Activated naive CD4-positive, alpha-beta T cell treated with anti-CD3 and anti-CD28 coated beads, Interleukin-2, amount 10 ng/mL, durations not matched to agents 7 days and 5 days (primary cell): ENCODE results near the gene ZNF783.
"Not testable (repeated sequence)": the region's sequence is repeated elsewhere in the genome, so short reads cannot be mapped to it uniquely, and the experiment has no call there.

ENCODE experiments used
- CTCF ChIA-PET: fragments of 350-600 bp; sonication (Branson Sonifier 250); formaldehyde crosslinking; loops from one replicate; lab custom pipeline; 2021; ENCODE audit warnings: antibody characterized with exemption; lab: Charles Lee
- DNase-seq: peaks from one replicate; pipeline ENCODE4 v3.0.0-alpha.2; 2020
- H3K27ac Mint-ChIP-seq: one replicate; pipeline ENCODE4 v1.8.0; 2021; ENCODE audit warnings: mild to moderate bottlenecking, moderate library complexity, mixed read lengths
- H3K27me3 Mint-ChIP-seq: one replicate; pipeline ENCODE4 v1.8.0; 2021; ENCODE audit warnings: mild to moderate bottlenecking, mixed read lengths
- H3K36me3 Mint-ChIP-seq: one replicate; pipeline ENCODE4 v1.8.0; 2021; ENCODE audit warnings: mixed read lengths
- H3K4me1 Mint-ChIP-seq: one replicate; pipeline ENCODE4 v1.8.0; 2021; ENCODE audit warnings: mixed read lengths
- H3K4me3 Mint-ChIP-seq: one replicate; pipeline ENCODE4 v1.8.0; 2021; ENCODE audit warnings: mild to moderate bottlenecking, moderate library complexity, mixed read lengths
- H3K9me3 Mint-ChIP-seq: one replicate; pipeline ENCODE4 v1.8.0; 2021; ENCODE audit warnings: mixed read lengths

ZNF783 gene

GRCh38 chr7:149228831-149229471, 33.0 kb upstream of the ZNF783 start:
- no peak overlapping the region for H3K4me3 Mint-ChIP-seq

GRCh38 chr7:149229526-149229925, 32.5 kb upstream of the ZNF783 start:
- Mint-ChIP-seq H3K36me3 (peaks cover 9% of the 10 kb centered on the region), H3K4me3 (no peak overlapping the region), H3K27ac (no peak overlapping the region), H3K9me3 (no peaks in the 10 kb centered on the region), H3K4me1 (no peaks in the 10 kb centered on the region), H3K27me3 (peaks cover 23% of the 10 kb centered on the region)
- no peak for DNase-seq
- CTCF ChIA-PET = interaction anchor here (0.8 kb wide), 1 partner anchor 14 kb away, joined by 4 read pairs; no protein-coding TSS in a partner anchor

More at GRCh38 chr7:149228831-149229471, 33.0 kb upstream of the ZNF783 start:
- Mint-ChIP-seq H3K9me3 (no peaks in the 10 kb centered on the region), H3K4me1 (no peaks in the 10 kb centered on the region), H3K27me3 (peaks cover 20% of the 10 kb centered on the region), H3K36me3 (peaks cover 9% of the 10 kb centered on the region), H3K27ac (no peak overlapping the region)
- DNase-seq = no peak
- CTCF ChIA-PET = interaction anchor here (0.8 kb wide), 1 partner anchor 14 kb away, joined by 4 read pairs; no protein-coding TSS in a partner anchor

DNA sequence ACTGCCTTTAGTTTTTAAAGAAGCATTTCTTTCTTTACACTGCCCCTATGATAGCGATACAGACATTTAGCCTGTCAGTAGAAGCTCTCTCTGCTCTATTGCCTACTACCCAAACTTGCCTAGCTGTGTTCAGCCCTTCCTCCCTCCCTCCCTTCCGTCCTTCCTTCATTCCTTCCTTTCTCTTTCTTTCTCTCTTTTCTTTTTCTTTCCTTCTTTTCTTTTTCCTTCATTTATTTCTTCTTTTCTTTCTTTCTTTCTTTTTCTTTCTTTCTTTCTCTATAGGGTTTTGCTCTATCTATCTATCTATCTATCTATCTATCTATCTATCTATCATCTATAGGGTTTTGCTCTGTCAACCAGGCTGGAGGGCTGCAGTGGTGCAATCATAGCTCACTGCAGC, 29.6 kb upstream of the ZNF783 start:
- Mint-ChIP-seq H3K36me3 (no peaks in the 10 kb centered on the region), H3K27ac (no peak overlapping the region), H3K4me3 (no peak overlapping the region), H3K4me1 (no peaks in the 10 kb centered on the region), H3K27me3 (peaks cover 27% of the 10 kb centered on the region), H3K9me3 (no peaks in the 10 kb centered on the region)
- CTCF ChIA-PET = interaction anchor here (0.9 to 2.2 kb wide), 2 partner anchors 37 to 83 kb away, joined by 3 to 7 read pairs; partner anchors contain the start of gene ZNF282
- no peak for DNase-seq

- H3K4me1 Mint-ChIP-seq, H3K27ac Mint-ChIP-seq, H3K4me3 Mint-ChIP-seq, H3K36me3 Mint-ChIP-seq, CTCF ChIA-PET, H3K9me3 Mint-ChIP-seq, DNase-seq: not testable (repeated sequence)
- peaks cover 27% of the 10 kb centered on the region for H3K27me3 Mint-ChIP-seq
These were observed 28.3 kb upstream of the ZNF783 start for GRCh38 chr7:149233655-149234204.

DNA sequence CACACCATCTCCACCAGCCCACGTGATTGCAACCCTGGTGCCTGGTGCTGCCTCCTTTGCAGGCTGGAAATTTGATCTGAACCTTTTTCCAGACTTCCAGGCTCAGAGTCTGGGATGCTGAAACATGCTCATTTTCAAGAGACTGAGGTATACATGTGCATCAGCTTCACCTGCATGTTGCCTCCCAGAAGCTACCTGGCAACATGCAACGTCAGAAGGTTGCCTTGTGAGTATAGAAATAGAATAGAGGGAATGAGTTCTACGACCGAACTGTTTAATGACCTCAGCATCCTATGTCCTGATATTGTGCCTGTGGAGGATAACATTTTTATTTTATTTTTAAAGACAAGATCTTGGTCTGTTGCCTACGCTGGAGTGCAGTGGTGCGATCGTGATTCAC, 24.5 kb upstream of the ZNF783 start:
- CTCF ChIA-PET = interaction anchor here (1.0 kb wide), 1 partner anchor 26 kb away, joined by 3 read pairs; no protein-coding TSS in a partner anchor
- Mint-ChIP-seq H3K9me3 (peaks cover 2% of the 10 kb centered on the region), H3K27me3 (peaks cover 20% of the 10 kb centered on the region), H3K4me1 (peaks cover 32% of the 10 kb centered on the region), H3K27ac (no peak overlapping the region), H3K36me3 (peaks cover 8% of the 10 kb centered on the region), H3K4me3 (no peak overlapping the region)
- no peak for DNase-seq

DNA sequence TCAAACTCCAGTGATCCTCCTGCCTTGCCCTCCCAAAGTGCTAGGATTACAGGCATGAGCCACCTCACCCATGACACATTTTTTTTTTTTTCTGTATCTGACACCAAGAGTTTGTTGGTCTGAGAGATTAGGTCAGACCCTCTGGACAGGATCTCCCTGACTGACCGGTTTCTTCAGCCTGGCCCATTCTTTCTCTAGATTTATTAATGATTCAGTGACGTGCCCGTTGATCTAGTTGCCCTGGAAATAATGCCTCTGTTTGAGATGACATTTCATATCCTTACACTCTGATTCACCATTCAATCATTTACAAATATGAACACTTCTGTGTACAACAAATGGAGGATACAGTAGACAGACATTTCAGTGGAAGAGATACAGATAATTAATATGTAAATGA, 23.9 kb upstream of the ZNF783 start:
- peaks cover 15% of the 10 kb centered on the region for H3K27me3 Mint-ChIP-seq
- peaks cover 34% of the 10 kb centered on the region for H3K4me1 Mint-ChIP-seq
- CTCF ChIA-PET = interaction anchor here (1.0 kb wide), 1 partner anchor 26 kb away, joined by 3 read pairs; no protein-coding TSS in a partner anchor
- H3K27ac Mint-ChIP-seq = no peak overlapping the region
- peak overlapping the region; percentile 93 for H3K4me3 Mint-ChIP-seq
- peaks cover 6% of the 10 kb centered on the region for H3K9me3 Mint-ChIP-seq
- H3K36me3 Mint-ChIP-seq = peaks cover 14% of the 10 kb centered on the region
- DNase-seq = no peak

DNA sequence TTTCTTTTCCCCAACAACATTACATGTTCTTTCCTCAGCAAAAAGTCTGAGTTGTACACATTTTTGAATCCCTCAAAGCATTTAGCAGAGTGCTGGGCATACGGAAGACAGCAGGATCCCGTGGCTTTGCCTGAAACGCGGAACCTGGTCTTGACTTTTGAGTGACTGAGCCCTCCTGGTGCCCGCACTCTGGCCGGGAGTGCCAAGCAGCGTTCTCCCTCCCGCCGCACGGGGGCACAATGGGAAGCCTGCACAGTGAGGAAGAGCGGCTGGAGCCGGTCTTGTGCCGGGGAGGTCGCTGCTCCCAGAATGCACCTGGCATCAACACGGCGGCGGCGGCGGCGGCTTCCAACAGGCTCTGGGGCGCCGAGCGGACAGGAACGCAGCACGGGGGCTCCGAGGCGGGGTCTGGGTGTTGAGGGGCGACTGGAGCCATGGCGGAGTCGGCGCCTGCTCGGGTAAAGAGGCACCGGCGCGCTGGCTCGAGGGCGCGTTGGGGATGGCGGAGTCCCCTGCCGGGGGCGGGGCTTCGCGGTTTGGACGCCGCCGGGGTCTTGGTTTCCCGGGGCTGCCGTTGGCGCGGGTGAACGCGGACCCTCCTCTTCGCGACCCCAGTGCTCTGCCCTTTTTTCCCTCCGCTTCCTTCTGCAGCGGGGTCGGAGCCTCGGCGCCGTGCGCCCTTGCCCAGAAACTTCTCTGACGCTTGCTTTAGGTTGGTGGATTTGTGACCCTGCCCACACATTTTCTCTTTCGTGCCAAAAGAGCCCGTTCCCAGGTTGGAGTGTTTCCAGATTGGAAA, 22.5 kb upstream of the ZNF783 start, which contains the start of gene ZNF212:
Gene ZNF212, plus strand, starts transcription at position 307 of the 799 bp plus-strand sequence. Its CDS starts 128 bp downstream, at position 435.
- Mint-ChIP-seq H3K36me3 (peaks cover 15% of the 10 kb centered on the region), H3K27ac (peak within 1 kb of the TSS; percentile 88), H3K9me3 (peaks cover 6% of the 10 kb centered on the region), H3K4me3 (peak within 1 kb of the TSS; percentile 93), H3K27me3 (peaks cover 8% of the 10 kb centered on the region), H3K4me1 (peaks cover 36% of the 10 kb centered on the region)
- CTCF ChIA-PET = interaction anchor here (1.0 kb wide), 1 partner anchor 386 kb away, joined by 3 read pairs; no protein-coding TSS in a partner anchor
- peak; percentile 91 for DNase-seq

DNA sequence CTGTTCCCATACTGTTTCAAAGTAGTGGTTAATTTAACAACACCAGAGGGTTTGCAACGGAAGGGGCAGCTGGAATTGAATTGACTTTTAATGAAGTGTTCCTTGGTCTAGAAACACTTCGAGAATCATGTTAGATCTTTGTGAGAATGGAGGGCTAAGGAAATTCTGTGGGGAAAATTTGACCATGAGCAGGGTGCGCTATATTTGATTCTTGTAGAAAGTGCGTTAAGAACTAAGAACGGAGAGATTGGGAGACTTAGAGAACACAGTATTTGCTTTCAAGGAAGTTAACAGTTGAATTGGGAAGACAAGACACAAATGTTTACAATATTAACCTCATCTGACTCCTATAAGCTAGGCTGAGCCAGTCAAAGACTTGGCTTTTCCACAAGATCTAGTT, 21.4 kb upstream of the ZNF783 start:
- H3K36me3 Mint-ChIP-seq = peaks cover 17% of the 10 kb centered on the region
- peaks cover 8% of the 10 kb centered on the region for H3K27me3 Mint-ChIP-seq
- peaks cover 6% of the 10 kb centered on the region for H3K9me3 Mint-ChIP-seq
- CTCF ChIA-PET = interaction anchor here (1.0 to 1.4 kb wide), 3 partner anchors 10 to 385 kb away, joined by 3 to 5 read pairs (median 3); partner anchors contain the start of gene ZNF282
- peaks cover 40% of the 10 kb centered on the region for H3K4me1 Mint-ChIP-seq
- no peak for DNase-seq
- peak overlapping the region; percentile 93 for H3K4me3 Mint-ChIP-seq
- peak overlapping the region; percentile 71 for H3K27ac Mint-ChIP-seq

- CTCF ChIA-PET = interaction anchor here (1.4 kb wide), 1 partner anchor 46 kb away, joined by 5 read pairs; the partner anchor contains the start of gene ZNF282
- peak overlapping the region; percentile 93 for H3K4me3 Mint-ChIP-seq
These were observed 20.3 kb upstream of the ZNF783 start for GRCh38 chr7:149241696-149242095.

DNA sequence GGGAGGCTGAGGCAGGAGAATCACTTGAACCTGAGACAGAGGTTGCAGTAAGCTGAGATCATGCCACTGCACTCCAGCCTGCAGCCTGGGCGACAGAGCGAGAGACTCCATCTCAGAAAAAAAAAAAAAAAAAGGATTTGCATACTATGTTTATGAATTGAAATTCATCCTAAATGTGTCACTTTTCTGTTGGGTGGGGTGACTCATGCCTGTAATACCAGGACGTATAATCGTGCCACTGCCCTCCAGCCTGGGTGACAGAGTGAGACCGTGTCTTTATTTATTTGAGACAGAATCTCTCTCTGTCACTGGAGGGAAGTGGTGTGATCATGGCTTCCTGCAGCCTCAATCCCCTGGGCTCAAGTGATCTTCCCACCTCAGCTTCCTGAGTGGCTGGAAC, 16.8 kb upstream of the ZNF783 start:
- H3K9me3 Mint-ChIP-seq = peaks cover 6% of the 10 kb centered on the region
- no peaks in the 10 kb centered on the region for H3K27me3 Mint-ChIP-seq
- no peak for DNase-seq
- CTCF ChIA-PET = interaction anchor here (1.1 kb wide), 1 partner anchor 13 kb away, joined by 3 read pairs; no protein-coding TSS in a partner anchor
- no peak overlapping the region for H3K27ac Mint-ChIP-seq
- H3K36me3 Mint-ChIP-seq = peaks cover 15% of the 10 kb centered on the region
- peaks cover 40% of the 10 kb centered on the region for H3K4me1 Mint-ChIP-seq
- no peak overlapping the region for H3K4me3 Mint-ChIP-seq

More at GRCh38 chr7:149241696-149242095, 20.3 kb upstream of the ZNF783 start:
- Mint-ChIP-seq H3K4me1 (peaks cover 43% of the 10 kb centered on the region), H3K9me3 (peaks cover 6% of the 10 kb centered on the region), H3K36me3 (peaks cover 17% of the 10 kb centered on the region), H3K27me3 (peaks cover 8% of the 10 kb centered on the region), H3K27ac (no peak overlapping the region)
- DNase-seq = no peak

GRCh38 chr7:149245744-149246143, 16.3 kb upstream of the ZNF783 start:
- no peak overlapping the region for H3K27ac Mint-ChIP-seq
- H3K27me3 Mint-ChIP-seq = no peaks in the 10 kb centered on the region
- H3K4me1 Mint-ChIP-seq = peaks cover 35% of the 10 kb centered on the region
- DNase-seq = no peak
- H3K9me3 Mint-ChIP-seq = peaks cover 6% of the 10 kb centered on the region
- CTCF ChIA-PET = interaction anchor here (1.1 kb wide), 1 partner anchor 12 kb away, joined by 3 read pairs; no protein-coding TSS in a partner anchor
- no peak overlapping the region for H3K4me3 Mint-ChIP-seq
- H3K36me3 Mint-ChIP-seq = peaks cover 18% of the 10 kb centered on the region

GRCh38 chr7:149248777-149249176, 13.2 kb upstream of the ZNF783 start:
- Mint-ChIP-seq H3K4me3 (no peak overlapping the region), H3K4me1 (peaks cover 23% of the 10 kb centered on the region), H3K9me3 (no peaks in the 10 kb centered on the region), H3K27ac (no peak overlapping the region), H3K27me3 (no peaks in the 10 kb centered on the region), H3K36me3 (peaks cover 16% of the 10 kb centered on the region)
- no peak for DNase-seq
- CTCF ChIA-PET = no interaction called here

- H3K27me3 Mint-ChIP-seq, H3K4me3 Mint-ChIP-seq, H3K27ac Mint-ChIP-seq, H3K9me3 Mint-ChIP-seq, DNase-seq: not testable (repeated sequence)
- H3K4me1 Mint-ChIP-seq = peaks cover 17% of the 10 kb centered on the region
- CTCF ChIA-PET = interaction anchor here (0.8 kb wide), 1 partner anchor 9 kb away, joined by 3 read pairs; no protein-coding TSS in a partner anchor
- H3K36me3 Mint-ChIP-seq = peaks cover 14% of the 10 kb centered on the region
These were observed 11.8 kb upstream of the ZNF783 start for GRCh38 chr7:149250151-149250550.
